Measurements from ENCODE around the gene CAND2.

Gene CAND2

GRCh38 chr3:12862387-12862786, 65.9 kb downstream of the CAND2 start:
- Histone ChIP-seq H3K9ac (ENCODE audit: low read length in 2 of 2) (no peak overlapping the region), H3K27ac (ENCODE audit: low read length) (no peak overlapping the region), H3K36me3 (ENCODE audit: control insufficient read depth in 2 of 2, insufficient read depth in 2 of 2, low read length in 2 of 2) (no peaks in the 10 kb centered on the region), H3K27me3 (ENCODE audit: control insufficient read depth in 1 of 2, insufficient read depth in 2 of 2, low read length in 2 of 2) (no peaks in the 10 kb centered on the region), H3K4me1 (ENCODE audit: control insufficient read depth, insufficient read depth, low read length) (no peaks in the 10 kb centered on the region), H3K9me3 (ENCODE audit: control insufficient read depth in 2 of 2, low read length in 2 of 2) (no peaks in the 10 kb centered on the region), H3K4me3 (ENCODE audit: low read length in 2 of 2) (no peak overlapping the region)

- no peak overlapping the region for H3K27ac ChIP-seq (ENCODE audit: low read length)
- no peaks in the 10 kb centered on the region for H3K27me3 ChIP-seq (ENCODE audit: control insufficient read depth in 1 of 2, insufficient read depth in 2 of 2, low read length in 2 of 2)
- H3K36me3 ChIP-seq (ENCODE audit: control insufficient read depth in 2 of 2, insufficient read depth in 2 of 2, low read length in 2 of 2), result no peaks in the 10 kb centered on the region
- H3K9ac ChIP-seq (ENCODE audit: low read length in 2 of 2), result no peak overlapping the region
- peaks cover 10% of the 10 kb centered on the region for H3K4me1 ChIP-seq (ENCODE audit: control insufficient read depth, insufficient read depth, low read length)
- no peak overlapping the region for H3K4me3 ChIP-seq (ENCODE audit: low read length in 2 of 2)
- no peaks in the 10 kb centered on the region for H3K9me3 ChIP-seq (ENCODE audit: control insufficient read depth in 2 of 2, low read length in 2 of 2)
These were observed 68.8 kb downstream of the CAND2 start for GRCh38 chr3:12865271-12865670.

GRCh38 chr3:12866836-12867235, 70.4 kb downstream of the CAND2 start:
- Histone ChIP-seq H3K36me3 (ENCODE audit: control insufficient read depth in 2 of 2, insufficient read depth in 2 of 2, low read length in 2 of 2) (no peaks in the 10 kb centered on the region), H3K9me3 (ENCODE audit: control insufficient read depth in 2 of 2, low read length in 2 of 2) (no peaks in the 10 kb centered on the region), H3K9ac (ENCODE audit: low read length in 2 of 2) (no peak overlapping the region), H3K27me3 (ENCODE audit: control insufficient read depth in 1 of 2, insufficient read depth in 2 of 2, low read length in 2 of 2) (no peaks in the 10 kb centered on the region), H3K4me1 (ENCODE audit: control insufficient read depth, insufficient read depth, low read length) (peaks cover 10% of the 10 kb centered on the region), H3K27ac (ENCODE audit: low read length) (no peak overlapping the region), H3K4me3 (ENCODE audit: low read length in 2 of 2) (no peak overlapping the region)

- no peak overlapping the region for H3K27ac ChIP-seq (ENCODE audit: low read length)
- H3K27me3 ChIP-seq (ENCODE audit: control insufficient read depth in 1 of 2, insufficient read depth in 2 of 2, low read length in 2 of 2), result no peaks in the 10 kb centered on the region
- no peaks in the 10 kb centered on the region for H3K9me3 ChIP-seq (ENCODE audit: control insufficient read depth in 2 of 2, low read length in 2 of 2)
- peak overlapping the region in 1 of 2 donors; percentile 35 for H3K4me3 ChIP-seq (ENCODE audit: low read length in 2 of 2)
- H3K36me3 ChIP-seq (ENCODE audit: control insufficient read depth in 2 of 2, insufficient read depth in 2 of 2, low read length in 2 of 2), result no peaks in the 10 kb centered on the region
- peaks cover 10% of the 10 kb centered on the region for H3K4me1 ChIP-seq (ENCODE audit: control insufficient read depth, insufficient read depth, low read length)
- H3K9ac ChIP-seq (ENCODE audit: low read length in 2 of 2), result no peak overlapping the region
These were observed 71.9 kb downstream of the CAND2 start for GRCh38 chr3:12868039-12869034.

DNA sequence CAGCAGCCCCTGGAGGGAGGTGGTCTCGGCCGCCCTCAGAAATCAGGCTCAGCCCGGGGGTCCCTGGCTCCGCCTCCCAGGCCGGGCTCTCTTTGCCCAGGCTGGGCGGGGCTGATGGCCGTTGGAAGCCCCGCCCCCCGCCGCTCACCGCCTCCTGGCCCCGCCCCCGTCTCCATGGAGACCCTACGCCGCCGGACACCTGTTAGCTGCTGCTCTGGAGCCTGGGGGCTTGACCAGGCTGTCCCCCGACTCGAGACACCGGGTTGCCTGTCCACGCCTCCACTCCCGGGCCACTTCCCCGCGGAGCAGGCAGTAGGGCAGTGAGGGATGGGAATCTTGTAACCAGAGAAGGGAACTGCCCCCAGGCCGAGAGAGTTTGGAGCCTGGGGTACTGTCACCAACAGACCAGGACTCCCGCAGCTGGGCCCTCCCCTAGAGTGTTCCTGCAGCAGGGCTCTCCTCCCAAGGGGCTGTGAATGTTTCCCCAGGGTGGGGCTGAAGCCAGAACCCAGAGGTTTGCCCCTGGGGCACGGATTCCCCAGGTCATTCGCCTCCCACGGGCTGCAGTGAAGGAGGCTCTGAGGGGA, 72.6 kb downstream of the CAND2 start:
- Histone ChIP-seq H3K27ac (ENCODE audit: low read length) (no peak overlapping the region), H3K4me1 (ENCODE audit: control insufficient read depth, insufficient read depth, low read length) (peaks cover 10% of the 10 kb centered on the region), H3K27me3 (ENCODE audit: control insufficient read depth in 1 of 2, insufficient read depth in 2 of 2, low read length in 2 of 2) (no peaks in the 10 kb centered on the region), H3K9ac (ENCODE audit: low read length in 2 of 2) (no peak overlapping the region), H3K36me3 (ENCODE audit: control insufficient read depth in 2 of 2, insufficient read depth in 2 of 2, low read length in 2 of 2) (no peaks in the 10 kb centered on the region), H3K4me3 (ENCODE audit: low read length in 2 of 2) (no peak overlapping the region), H3K9me3 (ENCODE audit: control insufficient read depth in 2 of 2, low read length in 2 of 2) (no peaks in the 10 kb centered on the region)

GRCh38 chr3:12870942-12871341, 74.5 kb downstream of the CAND2 start:
- Histone ChIP-seq H3K27ac (ENCODE audit: low read length) (no peak overlapping the region), H3K9ac (ENCODE audit: low read length in 2 of 2) (no peak overlapping the region), H3K36me3 (ENCODE audit: control insufficient read depth in 2 of 2, insufficient read depth in 2 of 2, low read length in 2 of 2) (no peaks in the 10 kb centered on the region), H3K27me3 (ENCODE audit: control insufficient read depth in 1 of 2, insufficient read depth in 2 of 2, low read length in 2 of 2) (no peaks in the 10 kb centered on the region), H3K4me3 (ENCODE audit: low read length in 2 of 2) (no peak overlapping the region), H3K4me1 (ENCODE audit: control insufficient read depth, insufficient read depth, low read length) (peaks cover 14% of the 10 kb centered on the region), H3K9me3 (ENCODE audit: control insufficient read depth in 2 of 2, low read length in 2 of 2) (no peaks in the 10 kb centered on the region)

DNA sequence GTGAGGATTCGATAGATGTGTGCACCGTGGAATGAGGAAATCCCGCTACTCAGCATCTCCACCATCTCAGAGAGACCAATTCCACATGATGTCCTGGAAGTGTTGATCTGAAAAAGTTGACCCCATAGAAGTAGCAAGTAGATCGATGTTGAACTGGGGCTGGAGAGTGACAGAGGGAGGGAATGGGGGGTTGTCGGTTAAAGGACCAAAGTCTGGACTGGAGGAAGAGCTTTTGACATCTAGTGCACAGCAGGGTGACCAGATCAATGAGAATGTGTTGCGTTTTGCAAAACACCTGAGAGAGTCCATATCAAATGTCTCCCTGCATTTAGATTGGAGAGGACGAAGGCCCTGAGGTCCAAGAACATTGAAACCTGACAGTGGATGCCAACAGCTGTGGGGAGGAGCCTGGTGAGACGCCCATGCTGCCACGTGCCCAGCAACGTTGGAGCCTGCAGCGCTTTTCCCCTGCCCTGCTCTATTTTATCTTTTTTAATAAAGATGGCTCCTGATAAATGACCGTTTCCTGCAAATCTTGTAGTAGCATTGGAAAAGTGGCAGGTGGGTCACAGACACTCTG, 75.0 kb downstream of the CAND2 start:
- Histone ChIP-seq H3K9me3 (ENCODE audit: control insufficient read depth in 2 of 2, low read length in 2 of 2) (no peaks in the 10 kb centered on the region), H3K36me3 (ENCODE audit: control insufficient read depth in 2 of 2, insufficient read depth in 2 of 2, low read length in 2 of 2) (no peaks in the 10 kb centered on the region), H3K4me3 (ENCODE audit: low read length in 2 of 2) (no peak overlapping the region), H3K4me1 (ENCODE audit: control insufficient read depth, insufficient read depth, low read length) (peaks cover 19% of the 10 kb centered on the region), H3K27me3 (ENCODE audit: control insufficient read depth in 1 of 2, insufficient read depth in 2 of 2, low read length in 2 of 2) (no peaks in the 10 kb centered on the region), H3K27ac (ENCODE audit: low read length) (no peak overlapping the region), H3K9ac (ENCODE audit: low read length in 2 of 2) (no peak overlapping the region)

DNA sequence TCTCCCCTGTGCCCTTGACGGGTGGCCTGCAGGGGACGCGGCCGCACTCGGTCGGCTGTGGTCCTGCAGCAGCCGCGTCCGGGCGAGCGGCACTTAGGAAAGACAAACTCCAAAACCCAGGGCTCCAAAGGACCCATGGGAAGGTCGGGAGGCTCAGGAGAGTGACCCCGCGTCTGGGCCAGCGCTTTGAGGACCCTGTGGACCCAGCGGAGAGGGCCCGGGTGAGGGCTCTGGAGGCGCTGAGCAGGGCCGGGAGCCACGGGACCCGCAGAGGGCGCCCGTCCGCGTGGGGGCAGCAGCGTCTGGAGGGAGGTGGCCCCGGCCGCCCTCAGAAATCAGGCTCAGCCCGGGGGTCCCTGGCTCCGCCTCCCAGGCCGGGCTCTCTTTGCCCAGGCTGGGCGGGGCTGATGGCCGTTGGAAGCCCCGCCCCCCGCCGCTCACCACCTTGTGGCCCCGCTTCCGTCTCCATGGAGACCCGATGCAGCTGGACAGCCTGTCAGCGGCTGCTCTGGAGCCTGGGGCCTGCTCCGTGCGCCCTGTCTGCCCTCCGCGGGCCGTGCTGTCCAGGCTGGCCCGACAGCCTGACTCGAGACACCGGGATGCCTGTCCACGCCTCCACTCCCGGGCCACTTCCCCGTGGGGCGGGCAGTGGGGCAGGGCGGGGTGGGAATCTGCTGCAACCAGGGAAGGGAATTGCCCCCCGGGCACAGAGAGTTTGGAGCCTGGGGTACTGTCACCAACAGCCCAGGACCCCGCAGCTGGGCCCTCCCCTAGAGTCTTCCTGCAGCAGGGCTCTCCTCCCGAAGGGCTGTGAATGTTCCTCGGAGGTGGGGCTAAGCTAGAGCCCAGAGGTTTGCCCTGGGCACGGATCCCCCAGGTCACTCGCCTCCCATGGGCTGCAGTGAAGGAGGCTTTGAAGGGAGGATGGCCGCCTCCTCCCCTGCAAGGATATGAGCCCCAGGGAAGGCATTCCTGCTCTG, 79.7 kb downstream of the CAND2 start:
- Histone ChIP-seq H3K4me3 (ENCODE audit: low read length in 2 of 2) (peak overlapping the region in 1 of 2 donors; percentile 64), H3K27me3 (ENCODE audit: control insufficient read depth in 1 of 2, insufficient read depth in 2 of 2, low read length in 2 of 2) (no peaks in the 10 kb centered on the region), H3K9me3 (ENCODE audit: control insufficient read depth in 2 of 2, low read length in 2 of 2) (no peaks in the 10 kb centered on the region), H3K27ac (ENCODE audit: low read length) (no peak overlapping the region), H3K9ac (ENCODE audit: low read length in 2 of 2) (no peak overlapping the region), H3K4me1 (ENCODE audit: control insufficient read depth, insufficient read depth, low read length) (peaks cover 9% of the 10 kb centered on the region), H3K36me3 (ENCODE audit: control insufficient read depth in 2 of 2, insufficient read depth in 2 of 2, low read length in 2 of 2) (no peaks in the 10 kb centered on the region)

GRCh38 chr3:12877040-12877439, 80.6 kb downstream of the CAND2 start:
- peaks cover 12% of the 10 kb centered on the region for H3K4me1 ChIP-seq (ENCODE audit: control insufficient read depth, insufficient read depth, low read length)
- no peak overlapping the region for H3K9ac ChIP-seq (ENCODE audit: low read length in 2 of 2)
- no peaks in the 10 kb centered on the region for H3K27me3 ChIP-seq (ENCODE audit: control insufficient read depth in 1 of 2, insufficient read depth in 2 of 2, low read length in 2 of 2)
- no peak overlapping the region for H3K4me3 ChIP-seq (ENCODE audit: low read length in 2 of 2)
- H3K9me3 ChIP-seq (ENCODE audit: control insufficient read depth in 2 of 2, low read length in 2 of 2), result no peaks in the 10 kb centered on the region
- no peak overlapping the region for H3K27ac ChIP-seq (ENCODE audit: low read length)
- no peaks in the 10 kb centered on the region for H3K36me3 ChIP-seq (ENCODE audit: control insufficient read depth in 2 of 2, insufficient read depth in 2 of 2, low read length in 2 of 2)

- Histone ChIP-seq H3K4me3 (ENCODE audit: low read length in 2 of 2) (no peak overlapping the region), H3K27ac (ENCODE audit: low read length) (no peak overlapping the region)
These were observed 81.7 kb downstream of the CAND2 start for GRCh38 chr3:12878141-12878574.

More at GRCh38 chr3:12878141-12878574, 81.7 kb downstream of the CAND2 start:
- Histone ChIP-seq H3K27me3 (ENCODE audit: control insufficient read depth in 1 of 2, insufficient read depth in 2 of 2, low read length in 2 of 2) (no peaks in the 10 kb centered on the region), H3K9ac (ENCODE audit: low read length in 2 of 2) (no peak overlapping the region), H3K36me3 (ENCODE audit: control insufficient read depth in 2 of 2, insufficient read depth in 2 of 2, low read length in 2 of 2) (no peaks in the 10 kb centered on the region), H3K9me3 (ENCODE audit: control insufficient read depth in 2 of 2, low read length in 2 of 2) (no peaks in the 10 kb centered on the region), H3K4me1 (ENCODE audit: control insufficient read depth, insufficient read depth, low read length) (peaks cover 12% of the 10 kb centered on the region)

Measured in stomach smooth muscle (tissue), 2 donors.